ENCODE measurements around the gene MAF.

- no peak for TF ChIP-seq POLR2A (IDR thresholded peaks at IDR 0.05; ENCODE audit: extremely low read depth, insufficient read length)
- TF ChIP-seq, protein P1, sequence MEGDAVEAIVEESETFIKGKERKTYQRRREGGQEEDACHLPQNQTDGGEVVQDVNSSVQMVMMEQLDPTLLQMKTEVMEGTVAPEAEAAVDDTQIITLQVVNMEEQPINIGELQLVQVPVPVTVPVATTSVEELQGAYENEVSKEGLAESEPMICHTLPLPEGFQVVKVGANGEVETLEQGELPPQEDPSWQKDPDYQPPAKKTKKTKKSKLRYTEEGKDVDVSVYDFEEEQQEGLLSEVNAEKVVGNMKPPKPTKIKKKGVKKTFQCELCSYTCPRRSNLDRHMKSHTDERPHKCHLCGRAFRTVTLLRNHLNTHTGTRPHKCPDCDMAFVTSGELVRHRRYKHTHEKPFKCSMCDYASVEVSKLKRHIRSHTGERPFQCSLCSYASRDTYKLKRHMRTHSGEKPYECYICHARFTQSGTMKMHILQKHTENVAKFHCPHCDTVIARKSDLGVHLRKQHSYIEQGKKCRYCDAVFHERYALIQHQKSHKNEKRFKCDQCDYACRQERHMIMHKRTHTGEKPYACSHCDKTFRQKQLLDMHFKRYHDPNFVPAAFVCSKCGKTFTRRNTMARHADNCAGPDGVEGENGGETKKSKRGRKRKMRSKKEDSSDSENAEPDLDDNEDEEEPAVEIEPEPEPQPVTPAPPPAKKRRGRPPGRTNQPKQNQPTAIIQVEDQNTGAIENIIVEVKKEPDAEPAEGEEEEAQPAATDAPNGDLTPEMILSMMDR (IDR thresholded peaks at IDR 0.05; ENCODE audit: low read depth, low read length): no peak
- TF ChIP-seq, protein P2, sequence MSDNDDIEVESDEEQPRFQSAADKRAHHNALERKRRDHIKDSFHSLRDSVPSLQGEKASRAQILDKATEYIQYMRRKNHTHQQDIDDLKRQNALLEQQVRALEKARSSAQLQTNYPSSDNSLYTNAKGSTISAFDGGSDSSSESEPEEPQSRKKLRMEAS (IDR thresholded peaks at IDR 0.05; ENCODE audit: low read depth, low read length): no peak
- no peak for TF ChIP-seq MYC (IDR thresholded peaks at IDR 0.05; ENCODE audit: low read depth, low read length)
Observed at GRCh38 chr16:79618041-79618691, 17.6 kb upstream of the MAF start.
